HEK293T (cell line): Measurements from ENCODE around the gene CDHR5.

Source experiments
- CTCF ChIA-PET: fragments of 350-600 bp; formaldehyde crosslinking; extraction: SDS; loops from one replicate; lab custom pipeline; 2021; ENCODE audit warnings: antibody characterized with exemption, inconsistent platforms; lab: Yijun Ruan, JAX
- POLR2A ChIA-PET: fragments of 350-600 bp; formaldehyde crosslinking; extraction: SDS; loops from one replicate; lab custom pipeline; 2020; ENCODE audit warnings: antibody characterized with exemption, inconsistent platforms; lab: Yijun Ruan, JAX
- DNase-seq: peaks from one replicate; pipeline ENCODE4 v3.0.0; 2012; ENCODE audit warnings: mixed read lengths; ENCODE audit errors: extremely low spot score
- ARNT ChIP-seq: fragments of 450-650 bp; IDR thresholded peaks from 2 replicates; pipeline ENCODE4 v1.6.1; 2017; ENCODE audit warnings: mild to moderate bottlenecking
- BHLHE40 ChIP-seq: fragments of 450-650 bp; IDR thresholded peaks from 2 replicates; pipeline ENCODE4 v1.6.1; 2016; ENCODE audit warnings: mild to moderate bottlenecking, moderate library complexity, borderline replicate concordance
- CTBP1 ChIP-seq: fragments of 450-650 bp; IDR thresholded peaks from 2 replicates; pipeline ENCODE4 v1.6.1; 2016; ENCODE audit warnings: borderline replicate concordance
- ELF4 ChIP-seq: fragments of 450-650 bp; IDR thresholded peaks from 2 replicates; pipeline ENCODE4 v1.6.1; 2017; ENCODE audit warnings: antibody characterized with exemption
- FOXA1 ChIP-seq: fragments of 450-650 bp; IDR thresholded peaks from 2 replicates; pipeline ENCODE4 v1.6.1; 2016; ENCODE audit warnings: mild to moderate bottlenecking
- FOXK2 ChIP-seq: fragments of 450-650 bp; IDR thresholded peaks from 2 replicates; pipeline ENCODE4 v1.6.1; 2016; ENCODE audit warnings: mild to moderate bottlenecking
- FOXM1 ChIP-seq: fragments of 450-650 bp; IDR thresholded peaks from 2 replicates; pipeline ENCODE4 v1.6.1; 2017; ENCODE audit warnings: mild to moderate bottlenecking, borderline replicate concordance
- HDGF ChIP-seq: fragments of 450-650 bp; IDR thresholded peaks from 2 replicates; pipeline ENCODE4 v1.6.1; 2017; ENCODE audit warnings: antibody characterized with exemption, borderline replicate concordance
- L3MBTL2 ChIP-seq: fragments of 450-650 bp; conservative IDR thresholded peaks from 2 replicates; pipeline ENCODE4 v1.6.1; 2016; ENCODE audit warnings: mild to moderate bottlenecking
- LEF1 ChIP-seq: fragments of 450-650 bp; IDR thresholded peaks from 2 replicates; pipeline ENCODE4 v1.6.1; 2017; ENCODE audit warnings: mild to moderate bottlenecking, borderline replicate concordance
- NFRKB ChIP-seq: fragments of 450-650 bp; IDR thresholded peaks from 2 replicates; pipeline ENCODE4 v1.6.1; 2016; ENCODE audit warnings: mild to moderate bottlenecking, moderate library complexity
- SP1 ChIP-seq: fragments of 450-650 bp; IDR thresholded peaks from 2 replicates; pipeline ENCODE4 v1.6.1; 2017
- SUZ12 ChIP-seq: fragments of 450-650 bp; IDR thresholded peaks from 2 replicates; pipeline ENCODE4 v1.6.1; 2016; ENCODE audit warnings: mild to moderate bottlenecking
- TARDBP ChIP-seq: fragments of 450-650 bp; IDR thresholded peaks from 2 replicates; pipeline ENCODE4 v1.6.1; 2016
- ZNF384 ChIP-seq: fragments of 450-650 bp; IDR thresholded peaks from 2 replicates; pipeline ENCODE4 v1.6.1; 2016
- TF ChIP-seq, protein P1 (sequence below): fragments of 450-650 bp; IDR thresholded peaks from 2 replicates; pipeline ENCODE4 v1.6.1; 2016

Gene CDHR5

DNA sequence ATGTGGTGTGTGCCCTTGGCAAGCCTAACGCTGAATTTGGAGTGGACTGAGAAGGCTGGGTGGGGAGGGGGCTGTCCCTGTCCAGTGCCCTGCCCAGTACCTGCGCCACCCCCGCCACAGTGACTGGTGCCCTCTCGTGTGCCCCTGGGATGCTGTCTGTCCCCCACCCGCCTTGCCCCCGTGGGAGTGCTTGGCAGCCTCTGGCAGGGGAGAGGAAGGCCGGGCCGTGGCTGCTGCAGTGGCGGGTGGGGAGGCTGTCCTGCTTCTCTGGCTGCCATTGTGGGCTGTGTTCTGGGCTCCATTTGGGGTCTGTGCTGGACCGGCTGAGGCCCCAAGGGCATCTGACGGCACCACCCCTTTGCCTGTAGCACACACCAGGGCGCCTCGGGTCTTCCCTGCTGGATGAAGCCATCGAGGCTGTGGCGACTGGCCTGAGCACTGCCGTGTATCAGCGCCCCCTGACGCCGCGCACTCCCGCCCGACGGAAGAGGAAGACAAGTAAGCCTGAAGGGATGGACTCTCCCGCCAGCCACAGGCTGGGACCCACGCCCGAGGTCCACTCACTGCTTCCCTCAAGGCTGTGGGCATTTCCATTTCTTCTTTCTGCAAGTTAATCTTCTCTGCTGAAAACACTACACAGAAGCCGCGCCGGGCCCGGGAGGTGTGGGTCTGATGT is 26.6 kb downstream of the CDHR5 start:
- TF ChIP-seq SP1, result no peak
- TF ChIP-seq, protein P1, sequence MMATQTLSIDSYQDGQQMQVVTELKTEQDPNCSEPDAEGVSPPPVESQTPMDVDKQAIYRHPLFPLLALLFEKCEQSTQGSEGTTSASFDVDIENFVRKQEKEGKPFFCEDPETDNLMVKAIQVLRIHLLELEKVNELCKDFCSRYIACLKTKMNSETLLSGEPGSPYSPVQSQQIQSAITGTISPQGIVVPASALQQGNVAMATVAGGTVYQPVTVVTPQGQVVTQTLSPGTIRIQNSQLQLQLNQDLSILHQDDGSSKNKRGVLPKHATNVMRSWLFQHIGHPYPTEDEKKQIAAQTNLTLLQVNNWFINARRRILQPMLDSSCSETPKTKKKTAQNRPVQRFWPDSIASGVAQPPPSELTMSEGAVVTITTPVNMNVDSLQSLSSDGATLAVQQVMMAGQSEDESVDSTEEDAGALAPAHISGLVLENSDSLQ, result no peak
- no peak for TF ChIP-seq NFRKB
- no peak for TF ChIP-seq LEF1
- no peak for TF ChIP-seq ARNT
- no peak for TF ChIP-seq TARDBP
- no peak for TF ChIP-seq ZNF384
- no peak for TF ChIP-seq ELF4
- no peak for TF ChIP-seq HDGF
- no peak for TF ChIP-seq L3MBTL2
- no peak for TF ChIP-seq CTBP1
- TF ChIP-seq FOXA1, result no peak
- TF ChIP-seq BHLHE40, result no peak
- TF ChIP-seq FOXM1, result no peak
- no peak for TF ChIP-seq SUZ12
- TF ChIP-seq FOXK2, result no peak
- DNase-seq, result no peak
- ChIA-PET POLR2A (no interaction called here), CTCF (no interaction called here)

DNA sequence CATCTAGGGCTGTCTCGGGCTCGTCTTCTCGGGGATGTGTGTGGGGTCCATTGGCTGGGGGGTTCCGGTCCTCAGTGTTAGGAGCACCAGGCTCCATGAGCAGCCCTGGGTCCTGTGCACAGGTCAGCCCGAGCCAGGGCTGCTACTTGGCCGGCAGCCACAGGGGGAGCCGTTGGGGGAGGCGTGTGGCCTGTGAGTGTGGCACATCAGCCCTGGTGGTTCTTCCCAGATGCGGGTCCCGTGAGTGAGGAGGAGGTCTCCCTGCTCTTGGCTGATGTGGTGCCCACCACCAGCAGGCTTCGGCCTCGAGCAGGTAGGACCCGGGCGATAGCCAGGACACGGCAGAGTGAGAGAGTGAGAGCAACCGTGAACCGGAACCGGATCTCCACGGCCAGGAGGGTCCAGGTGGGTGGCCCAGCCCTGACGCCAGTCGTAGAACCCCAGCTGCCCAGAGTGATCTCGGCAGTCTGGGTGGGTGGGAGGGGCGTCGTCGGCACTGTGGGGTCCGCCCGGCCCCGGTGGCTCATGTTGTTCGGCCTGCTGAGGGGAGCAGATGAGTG is 27.5 kb downstream of the CDHR5 start:
- ChIA-PET POLR2A (no interaction called here), CTCF (no interaction called here)
- no peak for TF ChIP-seq CTBP1
- no peak for TF ChIP-seq LEF1
- TF ChIP-seq NFRKB, result no peak
- TF ChIP-seq BHLHE40, result no peak
- TF ChIP-seq ELF4, result no peak
- no peak for TF ChIP-seq FOXK2
- peak; percentile 52 for DNase-seq

DNA sequence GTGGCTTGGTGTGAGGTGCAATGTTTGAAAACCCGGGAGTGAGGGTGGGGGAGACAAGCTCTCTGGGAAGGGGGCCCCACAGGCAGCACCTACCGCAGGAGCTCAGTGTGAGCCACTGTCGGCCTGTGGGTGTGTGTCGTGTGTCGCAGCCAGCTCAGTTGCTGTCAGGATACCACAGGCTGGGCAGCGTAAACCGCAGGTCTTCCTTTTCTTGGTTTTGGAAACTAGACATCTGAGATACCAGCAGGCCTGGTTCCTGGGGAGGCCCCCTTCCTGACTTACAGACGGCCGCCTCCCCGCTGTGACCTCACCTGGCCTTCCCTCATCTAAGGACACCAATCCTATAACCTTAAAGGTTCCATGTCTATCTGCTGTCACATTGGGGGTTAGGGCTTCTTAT is 28.4 kb downstream of the CDHR5 start:
- POLR2A ChIA-PET, result no interaction called here
- TF ChIP-seq FOXM1 (no peak), ZNF384 (no peak), L3MBTL2 (no peak), CTBP1 (no peak), FOXK2 (no peak), NFRKB (no peak), LEF1 (no peak), ARNT (no peak), FOXA1 (no peak), BHLHE40 (no peak), HDGF (no peak), ELF4 (no peak), SUZ12 (no peak), TARDBP (no peak), SP1 (no peak)
- TF ChIP-seq, protein P1, result no peak
- CTCF ChIA-PET, result no interaction called here
- DNase-seq, result no peak

DNA sequence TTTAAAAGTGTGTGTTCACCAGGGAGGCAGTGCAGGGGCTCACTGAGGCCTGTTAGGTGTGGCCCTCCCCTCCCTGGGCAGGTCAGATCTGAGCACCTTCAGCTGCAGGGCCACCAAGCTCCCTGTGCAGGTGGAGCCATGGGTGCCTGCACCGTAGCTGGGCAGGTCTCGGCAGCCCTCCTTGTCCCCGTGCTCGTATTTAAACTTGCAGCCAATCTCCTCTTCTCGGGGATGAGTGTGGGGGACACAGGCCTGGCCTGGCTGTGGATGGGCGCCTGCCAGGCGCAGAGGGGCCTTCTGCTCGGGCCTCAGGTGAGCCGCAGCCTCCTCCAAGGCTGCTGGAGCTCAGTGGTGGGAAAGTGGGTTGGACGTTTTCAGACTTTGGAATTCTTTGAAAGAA is 29.4 kb downstream of the CDHR5 start:
- POLR2A ChIA-PET, result no interaction called here
- no peak for DNase-seq
- CTCF ChIA-PET, result no interaction called here
- TF ChIP-seq SUZ12, result no peak

DNA sequence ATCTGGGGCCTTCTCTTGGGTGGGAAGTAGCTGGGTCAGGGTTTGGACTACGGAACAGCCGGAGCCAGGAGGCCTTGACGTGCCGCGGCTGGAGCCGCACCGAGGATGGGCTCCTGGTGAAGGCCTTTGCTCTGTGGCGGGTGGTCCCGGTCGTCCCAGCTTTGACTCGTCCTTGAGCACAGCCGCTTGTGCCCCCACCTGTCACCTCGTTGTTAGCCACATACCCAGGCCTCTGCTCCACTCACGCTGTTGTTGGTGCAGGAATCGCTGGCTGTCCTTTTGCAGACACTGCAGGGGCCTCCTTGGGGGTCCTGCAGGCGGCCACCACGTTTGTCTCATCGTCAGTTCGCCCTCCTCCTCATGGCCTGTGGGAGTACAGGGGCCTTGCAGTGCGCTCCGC is 31.4 kb downstream of the CDHR5 start:
- no peak for TF ChIP-seq LEF1
- TF ChIP-seq FOXA1, result no peak
- TF ChIP-seq FOXM1, result no peak
- TF ChIP-seq, protein P1, result no peak
- no peak for TF ChIP-seq NFRKB
- no peak for TF ChIP-seq HDGF
- TF ChIP-seq FOXK2, result no peak
- no peak for TF ChIP-seq CTBP1
- no peak for TF ChIP-seq ARNT
- TF ChIP-seq SUZ12, result no peak
- no peak for TF ChIP-seq ELF4
- ChIA-PET CTCF (no interaction called here), POLR2A (no interaction called here)
- no peak for DNase-seq

DNA sequence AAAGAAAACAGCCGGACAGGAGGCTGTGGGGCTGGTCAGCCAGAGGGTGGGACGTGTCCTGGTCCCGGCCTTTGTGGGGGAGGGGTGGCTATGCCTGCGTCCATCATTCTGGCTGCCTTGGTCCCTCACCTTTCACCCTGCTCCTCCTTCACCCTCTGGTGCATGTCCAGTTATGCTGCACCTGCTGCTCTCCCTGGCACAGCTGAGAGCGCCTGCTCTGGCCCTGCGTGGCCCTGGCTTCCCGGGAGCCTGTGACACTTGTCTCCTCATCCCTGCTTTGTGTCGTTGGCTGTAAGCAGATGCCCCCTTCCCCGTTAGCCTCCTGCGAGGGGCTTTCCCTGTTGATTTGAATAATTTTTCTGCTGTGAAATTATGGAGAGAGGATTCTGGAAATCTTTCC is 31.8 kb downstream of the CDHR5 start:
- ChIA-PET CTCF (no interaction called here), POLR2A (no interaction called here)
- no peak for TF ChIP-seq HDGF
- TF ChIP-seq, protein P1, result no peak
- no peak for TF ChIP-seq FOXK2
- no peak for TF ChIP-seq FOXA1
- TF ChIP-seq LEF1, result no peak
- no peak for TF ChIP-seq SUZ12
- no peak for TF ChIP-seq NFRKB
- no peak for TF ChIP-seq ARNT
- no peak for TF ChIP-seq ELF4
- no peak for TF ChIP-seq BHLHE40
- TF ChIP-seq FOXM1, result no peak
- TF ChIP-seq L3MBTL2, result no peak
- TF ChIP-seq SP1, result no peak
- TF ChIP-seq TARDBP, result no peak
- no peak for TF ChIP-seq ZNF384
- TF ChIP-seq CTBP1, result no peak
- DNase-seq, result no peak
